SK-N-SH treated with all-trans-retinoic acid at 6 μM for 48 hours (cell line): ENCODE results near the gene HERC6.

Experiments used
- ARNTL ChIP-seq: fragments of 450-650 bp; formaldehyde crosslinking; IDR thresholded peaks from 2 replicates; pipeline ENCODE4 v1.5.0; 2020; ENCODE audit warnings: low read depth, mild to moderate bottlenecking, moderate library complexity, borderline replicate concordance
- CREB5 ChIP-seq: fragments of 250-450 bp; sonication (Bioruptor Pico); IDR thresholded peaks from 2 replicates; pipeline ENCODE4 v1.5.1; 2020; ENCODE audit warnings: low read depth, mild to moderate bottlenecking, moderate library complexity
- CSDC2 ChIP-seq: fragments of 250-450 bp; sonication (Bioruptor Pico); IDR thresholded peaks from 2 replicates; pipeline ENCODE4 v1.5.0; 2020; ENCODE audit warnings: mild to moderate bottlenecking, moderate library complexity
- ESRRG ChIP-seq: fragments of 250-450 bp; sonication (Bioruptor Pico); IDR thresholded peaks from 2 replicates; pipeline ENCODE4 v1.6.1; 2021; ENCODE audit warnings: mild to moderate bottlenecking
- PPARA ChIP-seq: fragments of 250-450 bp; sonication (Bioruptor Pico); IDR thresholded peaks from 2 replicates; pipeline ENCODE4 v1.5.0; 2020; ENCODE audit warnings: mild to moderate bottlenecking, borderline replicate concordance
- TOX ChIP-seq: fragments of 250-450 bp; sonication (Bioruptor Pico); IDR thresholded peaks from 2 replicates; pipeline ENCODE4 v1.8.0; 2021; ENCODE audit warnings: mild to moderate bottlenecking, moderate library complexity, borderline replicate concordance
- ZNF565 ChIP-seq: fragments of 450-650 bp; formaldehyde crosslinking; conservative IDR thresholded peaks from 2 replicates; pipeline ENCODE4 v1.5.0; 2020; ENCODE audit warnings: low read depth, mild to moderate bottlenecking, moderate library complexity

GRCh38 chr4:88367826-88368225, 10.8 kb upstream of the HERC6 start:
- no peak for TF ChIP-seq PPARA
- TF ChIP-seq CREB5 (CRISPR knock-in tag): no peak
- TF ChIP-seq ZNF565 (CRISPR knock-in tag): no peak
- no peak for TF ChIP-seq CSDC2 (CRISPR knock-in tag)
- TF ChIP-seq ARNTL (CRISPR knock-in tag): no peak
- TF ChIP-seq TOX (CRISPR knock-in tag): no peak
- TF ChIP-seq ESRRG (CRISPR knock-in tag): no peak
